Measurements from ENCODE around the gene CLTA.

DNA sequence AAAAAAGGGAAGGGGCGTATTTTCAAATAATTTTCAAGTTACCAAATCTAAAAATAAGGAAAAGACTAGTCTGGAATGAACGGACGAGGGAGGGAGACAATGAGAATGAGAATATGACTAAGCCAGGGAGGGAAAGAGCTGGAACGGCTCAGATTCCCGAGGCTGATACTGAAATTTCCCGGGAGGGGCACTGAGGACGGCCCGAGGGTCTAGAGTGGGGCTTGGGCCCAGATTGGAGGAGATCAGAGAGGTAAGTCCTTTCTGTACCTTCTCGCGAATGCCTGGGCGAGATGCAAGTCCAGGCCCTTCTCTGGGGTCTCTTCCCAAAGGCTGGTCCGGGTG lies 24.9 kb upstream of the CLTA start:
- TF ChIP-seq EZH2 (IDR thresholded peaks at IDR 0.05; ENCODE audit: borderline replicate concordance, insufficient read depth, low read length, poor library complexity, severe bottlenecking) (no peak), EP300 (conservative IDR thresholded peaks at IDR 0.05; ENCODE audit: poor library complexity, severe bottlenecking) (no peak), POLR2AphosphoS5 (IDR thresholded peaks at IDR 0.05) (no peak), TAF1 (IDR thresholded peaks at IDR 0.05; ENCODE audit: low read depth) (no peak)
- TF ChIP-seq, protein P1, sequence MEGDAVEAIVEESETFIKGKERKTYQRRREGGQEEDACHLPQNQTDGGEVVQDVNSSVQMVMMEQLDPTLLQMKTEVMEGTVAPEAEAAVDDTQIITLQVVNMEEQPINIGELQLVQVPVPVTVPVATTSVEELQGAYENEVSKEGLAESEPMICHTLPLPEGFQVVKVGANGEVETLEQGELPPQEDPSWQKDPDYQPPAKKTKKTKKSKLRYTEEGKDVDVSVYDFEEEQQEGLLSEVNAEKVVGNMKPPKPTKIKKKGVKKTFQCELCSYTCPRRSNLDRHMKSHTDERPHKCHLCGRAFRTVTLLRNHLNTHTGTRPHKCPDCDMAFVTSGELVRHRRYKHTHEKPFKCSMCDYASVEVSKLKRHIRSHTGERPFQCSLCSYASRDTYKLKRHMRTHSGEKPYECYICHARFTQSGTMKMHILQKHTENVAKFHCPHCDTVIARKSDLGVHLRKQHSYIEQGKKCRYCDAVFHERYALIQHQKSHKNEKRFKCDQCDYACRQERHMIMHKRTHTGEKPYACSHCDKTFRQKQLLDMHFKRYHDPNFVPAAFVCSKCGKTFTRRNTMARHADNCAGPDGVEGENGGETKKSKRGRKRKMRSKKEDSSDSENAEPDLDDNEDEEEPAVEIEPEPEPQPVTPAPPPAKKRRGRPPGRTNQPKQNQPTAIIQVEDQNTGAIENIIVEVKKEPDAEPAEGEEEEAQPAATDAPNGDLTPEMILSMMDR (IDR thresholded peaks at IDR 0.05; ENCODE audit: poor library complexity, severe bottlenecking): no peak
- TF ChIP-seq, protein P2, sequence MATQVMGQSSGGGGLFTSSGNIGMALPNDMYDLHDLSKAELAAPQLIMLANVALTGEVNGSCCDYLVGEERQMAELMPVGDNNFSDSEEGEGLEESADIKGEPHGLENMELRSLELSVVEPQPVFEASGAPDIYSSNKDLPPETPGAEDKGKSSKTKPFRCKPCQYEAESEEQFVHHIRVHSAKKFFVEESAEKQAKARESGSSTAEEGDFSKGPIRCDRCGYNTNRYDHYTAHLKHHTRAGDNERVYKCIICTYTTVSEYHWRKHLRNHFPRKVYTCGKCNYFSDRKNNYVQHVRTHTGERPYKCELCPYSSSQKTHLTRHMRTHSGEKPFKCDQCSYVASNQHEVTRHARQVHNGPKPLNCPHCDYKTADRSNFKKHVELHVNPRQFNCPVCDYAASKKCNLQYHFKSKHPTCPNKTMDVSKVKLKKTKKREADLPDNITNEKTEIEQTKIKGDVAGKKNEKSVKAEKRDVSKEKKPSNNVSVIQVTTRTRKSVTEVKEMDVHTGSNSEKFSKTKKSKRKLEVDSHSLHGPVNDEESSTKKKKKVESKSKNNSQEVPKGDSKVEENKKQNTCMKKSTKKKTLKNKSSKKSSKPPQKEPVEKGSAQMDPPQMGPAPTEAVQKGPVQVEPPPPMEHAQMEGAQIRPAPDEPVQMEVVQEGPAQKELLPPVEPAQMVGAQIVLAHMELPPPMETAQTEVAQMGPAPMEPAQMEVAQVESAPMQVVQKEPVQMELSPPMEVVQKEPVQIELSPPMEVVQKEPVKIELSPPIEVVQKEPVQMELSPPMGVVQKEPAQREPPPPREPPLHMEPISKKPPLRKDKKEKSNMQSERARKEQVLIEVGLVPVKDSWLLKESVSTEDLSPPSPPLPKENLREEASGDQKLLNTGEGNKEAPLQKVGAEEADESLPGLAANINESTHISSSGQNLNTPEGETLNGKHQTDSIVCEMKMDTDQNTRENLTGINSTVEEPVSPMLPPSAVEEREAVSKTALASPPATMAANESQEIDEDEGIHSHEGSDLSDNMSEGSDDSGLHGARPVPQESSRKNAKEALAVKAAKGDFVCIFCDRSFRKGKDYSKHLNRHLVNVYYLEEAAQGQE (IDR thresholded peaks at IDR 0.05; ENCODE audit: borderline replicate concordance): no peak

Data from neural cell (in vitro differentiated cells).